Lung microvascular endothelial cell (primary cell): ENCODE results near the gene EPHA7. TPM values are rescaled to one million over a fixed set of nuclear protein-coding genes. Genes with fewer than 3 reads are reported as not detected.

ENCODE experiments used
- DNase-seq, 2 donors: peaks; one replicate each; pipeline versions ENCODE4 v3.0.0 to v3.0.0-alpha.2; 2010; ENCODE audit warnings: low read depth in 2 of 2
- total RNA-seq: library from RNA; depleted of rRNA; stranded (reverse); fragments of >200 nt; gene quantifications from 2 replicates; pipeline ENCODE4 v1.2.1, GENCODE V29; 2014

Gene EPHA7
- total RNA-seq, 1 donor from 2014 or later = under 0.01 TPM

GRCh38 chr6:93248631-93249030, 170.7 kb downstream of the EPHA7 start:
- DNase-seq = no peak

GRCh38 chr6:93243231-93243778, 176.1 kb downstream of the EPHA7 start:
- DNase-seq = no peak

- DNase-seq = no peak
These were observed 177.3 kb downstream of the EPHA7 start for GRCh38 chr6:93242049-93242448.

- no peak for DNase-seq
These were observed 180.7 kb downstream of the EPHA7 start for GRCh38 chr6:93238632-93239031.

- no peak for DNase-seq
These were observed 183.6 kb downstream of the EPHA7 start for GRCh38 chr6:93235775-93236174.

GRCh38 chr6:93226822-93227221, 192.5 kb downstream of the EPHA7 start:
- DNase-seq = no peak

GRCh38 chr6:93222071-93222851, 197.1 kb downstream of the EPHA7 start:
- DNase-seq = no peak

- DNase-seq = no peak
These were observed 199.9 kb downstream of the EPHA7 start for GRCh38 chr6:93219447-93219846.

- DNase-seq = no peak
These were observed 201.3 kb downstream of the EPHA7 start for GRCh38 chr6:93218096-93218495.

GRCh38 chr6:93213028-93213427, 206.3 kb downstream of the EPHA7 start:
- DNase-seq = no peak

GRCh38 chr6:93210908-93211307, 208.5 kb downstream of the EPHA7 start:
- no peak for DNase-seq

- DNase-seq = no peak
These were observed 210.0 kb downstream of the EPHA7 start for GRCh38 chr6:93209358-93209757.

- no peak for DNase-seq
These were observed 222.9 kb downstream of the EPHA7 start for GRCh38 chr6:93196406-93196970.

- no peak for DNase-seq
These were observed 224.9 kb downstream of the EPHA7 start for GRCh38 chr6:93194480-93194879.

- DNase-seq = no peak
These were observed 225.5 kb downstream of the EPHA7 start for GRCh38 chr6:93193868-93194267.
